Right ventricle myocardium inferior (tissue), 1 donor: ENCODE results near the gene ATP7A. TPM values are rescaled to one million over a fixed set of nuclear protein-coding genes. Genes with fewer than 3 reads are reported as not detected.
"Not testable (repeated sequence)": the region's sequence is repeated elsewhere in the genome, so short reads cannot be mapped to it uniquely, and the experiment has no call there.

Experiments used
- ATAC-seq: fragments of 200-7000 bp; cut with Tn5 transposase; one replicate; pipeline ENCODE4 v1.9.1; 2020; ENCODE audit warnings: mild to moderate bottlenecking, moderate library complexity
- DNase-seq: peaks from one replicate; pipeline ENCODE4 v3.0.0; 2021; ENCODE audit errors: missing footprints
- intact Hi-C: fragments of 100-400 bp; cut with DNase I; formaldehyde crosslinking; loops from one replicate; pipeline ENCODE4 v1.11.0; 2022
- total RNA-seq: library from RNA; stranded (reverse); fragmentation: NEBNext Ultra II Directional; extraction: Animal tissue kit (Norgen Biotek cat#: 25700); gene quantifications from one replicate; pipeline ENCODE4 v1.2.1, GENCODE V29; 2021
- donor health status: DM: no; HTN: yes; CAD: no; lungs with severe emphysema.

The ATP7A gene
- total RNA-seq, 1 donor from 2014 or later = 5.4 TPM

- intact Hi-C loops, DNase-seq, ATAC-seq: not testable (repeated sequence)
These were observed 170.9 kb downstream of the ATP7A start for GRCh38 chrX:78081413-78081812.

- intact Hi-C loops = no loop called here
- no peak for ATAC-seq
- no peak for DNase-seq
These were observed 181.8 kb downstream of the ATP7A start for GRCh38 chrX:78092296-78092695.

GRCh38 chrX:78098108-78098507 lies 187.6 kb downstream of the ATP7A start:
- no peak for DNase-seq
- no peak for ATAC-seq
- intact Hi-C loops = no loop called here

Other genes with a start within 250 kb of the ATP7A start
- gene ATRX, start 124.5 kb upstream of the ATP7A start, total RNA-seq = 74.8 TPM
- 55.6 TPM for gene MAGT1, start 15.3 kb upstream of the ATP7A start, total RNA-seq
- 1,849 TPM for gene COX7B, start 11.2 kb upstream of the ATP7A start, total RNA-seq
- not detected for gene PGAM4, start 58.9 kb downstream of the ATP7A start, total RNA-seq
- 425 TPM for gene PGK1, start 193.6 kb downstream of the ATP7A start, total RNA-seq
- 18.3 TPM for gene TAF9B, start 229.0 kb downstream of the ATP7A start, total RNA-seq